IPS-20b (cell line): ENCODE measurements around the gene PDZRN4.

Source experiments
- H3K27ac ChIP-seq: one replicate; pipeline ENCODE4 v1.5.1; 2013; ENCODE audit warnings: low read length
- H3K27me3 ChIP-seq: 2 replicates; pipeline ENCODE4 v1.6.1; 2013; ENCODE audit warnings: mild to moderate bottlenecking, low read length, inconsistent platforms; ENCODE audit not compliant: insufficient read depth
- H3K36me3 ChIP-seq: 2 replicates; pipeline ENCODE4 v1.6.1; 2013; ENCODE audit warnings: low read depth, mild to moderate bottlenecking, inconsistent platforms, low read length, moderate library complexity; ENCODE audit not compliant: insufficient read depth
- H3K4me1 ChIP-seq: 2 replicates; pipeline ENCODE4 v1.6.1; 2013; ENCODE audit warnings: mild to moderate bottlenecking, control low read depth, inconsistent platforms, low read length, moderate library complexity; ENCODE audit not compliant: insufficient read depth
- H3K4me3 ChIP-seq: 2 replicates; pipeline ENCODE4 v1.5.1; 2013; ENCODE audit warnings: mild to moderate bottlenecking, low read length, inconsistent platforms
- H3K9ac ChIP-seq: 2 replicates; pipeline ENCODE4 v1.6.1; 2013; ENCODE audit warnings: low read depth, mild to moderate bottlenecking, inconsistent platforms, low read length, moderate library complexity
- H3K9me3 ChIP-seq: 2 replicates; pipeline ENCODE4 v1.6.1; 2013; ENCODE audit warnings: mild to moderate bottlenecking, low read depth, low read length, inconsistent platforms; ENCODE audit not compliant: insufficient read depth

Gene PDZRN4

DNA sequence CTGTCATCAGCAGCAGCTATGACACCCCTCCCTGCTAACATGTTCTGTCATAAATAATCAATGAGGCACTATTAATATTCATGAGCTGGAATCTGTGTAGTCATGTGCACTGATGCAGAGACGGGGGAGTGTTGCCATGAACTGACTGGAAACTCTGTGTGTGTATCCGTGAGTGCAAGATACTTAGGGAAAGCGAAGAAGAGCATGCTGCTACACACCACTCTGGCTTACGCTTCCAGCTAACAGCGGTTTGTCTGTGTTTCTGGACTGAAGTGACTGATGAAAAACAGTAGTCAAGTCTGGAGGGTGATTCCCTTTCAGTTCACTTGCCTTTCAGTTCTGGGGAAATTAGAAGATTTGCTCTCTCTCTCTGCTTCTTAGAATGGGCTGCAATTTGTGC is 249.4 kb downstream of the PDZRN4 start:
- peaks cover 14% of the 10 kb centered on the region; the same call in 1 of the 2 replicates for H3K4me1 ChIP-seq
- no peaks in the 10 kb centered on the region for H3K9me3 ChIP-seq
- no peak overlapping the region for H3K27ac ChIP-seq
- H3K9ac ChIP-seq = no peak overlapping the region
- H3K27me3 ChIP-seq = no peaks in the 10 kb centered on the region
- no peaks in the 10 kb centered on the region for H3K36me3 ChIP-seq
- H3K4me3 ChIP-seq = no peak overlapping the region

DNA sequence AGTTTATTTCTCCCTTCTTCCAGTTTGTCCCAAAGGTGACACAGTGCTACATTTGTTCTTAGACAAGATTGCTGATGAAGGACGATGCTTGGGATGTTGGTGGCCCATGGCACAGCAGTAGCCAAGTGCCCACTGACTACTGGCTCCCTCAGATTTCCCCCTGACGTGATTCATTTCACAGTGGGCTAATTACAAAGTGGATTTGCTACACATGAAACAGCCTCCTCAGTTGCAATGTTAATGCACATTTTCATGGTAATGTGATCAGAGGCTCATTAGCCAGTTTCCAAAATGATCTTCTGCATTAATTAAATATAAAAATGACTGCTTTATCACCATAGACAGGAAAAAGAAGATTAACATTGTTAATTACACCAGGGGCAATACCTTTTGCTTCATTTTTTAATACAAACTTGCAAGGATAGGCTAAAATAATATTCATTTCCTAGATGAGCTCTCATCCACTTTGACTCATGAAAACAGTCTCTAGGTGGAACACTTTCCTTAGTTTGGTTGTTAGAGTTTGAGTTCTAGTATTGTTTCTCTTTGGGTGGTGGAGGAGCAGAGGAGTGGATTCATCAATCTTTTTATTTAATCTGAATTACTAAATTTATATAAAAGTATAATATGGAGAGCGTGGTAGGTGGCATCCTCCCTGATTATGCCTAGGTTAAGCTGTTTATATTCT is 250.9 kb downstream of the PDZRN4 start:
- H3K4me3 ChIP-seq = 0 out of 2 replicates have a peak overlapping the region, but pooled peaks have one; percentile 5
- peaks cover 14% of the 10 kb centered on the region; the same call in 1 of the 2 replicates for H3K4me1 ChIP-seq
- no peak overlapping the region for H3K9ac ChIP-seq
- no peaks in the 10 kb centered on the region for H3K36me3 ChIP-seq
- H3K9me3 ChIP-seq = no peaks in the 10 kb centered on the region
- no peak overlapping the region for H3K27ac ChIP-seq
- no peaks in the 10 kb centered on the region for H3K27me3 ChIP-seq

DNA sequence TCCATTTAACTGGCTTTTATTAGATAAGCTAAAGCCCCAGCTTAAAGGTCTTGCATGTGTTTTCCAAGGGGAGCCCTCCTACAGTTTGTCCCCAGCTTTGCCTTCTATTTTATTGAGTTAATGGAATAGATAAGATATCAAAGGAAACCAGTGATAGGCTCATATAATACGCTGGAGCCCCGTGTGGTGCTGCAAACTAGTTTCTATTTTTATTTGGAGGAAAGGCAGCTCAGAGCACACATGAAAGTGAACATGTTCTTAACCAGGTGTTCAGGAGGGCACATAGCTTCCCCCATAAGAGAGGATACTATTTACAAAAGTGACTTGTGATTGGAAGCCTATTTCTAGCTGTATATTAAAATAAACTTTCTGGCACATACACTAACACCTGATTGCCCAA is 251.7 kb downstream of the PDZRN4 start:
- H3K27ac ChIP-seq = no peak overlapping the region
- H3K27me3 ChIP-seq = no peaks in the 10 kb centered on the region
- peaks cover 14% of the 10 kb centered on the region; the same call in 1 of the 2 replicates for H3K4me1 ChIP-seq
- H3K36me3 ChIP-seq = no peaks in the 10 kb centered on the region
- H3K9ac ChIP-seq = no peak overlapping the region
- no peaks in the 10 kb centered on the region for H3K9me3 ChIP-seq
- no peak overlapping the region for H3K4me3 ChIP-seq

DNA sequence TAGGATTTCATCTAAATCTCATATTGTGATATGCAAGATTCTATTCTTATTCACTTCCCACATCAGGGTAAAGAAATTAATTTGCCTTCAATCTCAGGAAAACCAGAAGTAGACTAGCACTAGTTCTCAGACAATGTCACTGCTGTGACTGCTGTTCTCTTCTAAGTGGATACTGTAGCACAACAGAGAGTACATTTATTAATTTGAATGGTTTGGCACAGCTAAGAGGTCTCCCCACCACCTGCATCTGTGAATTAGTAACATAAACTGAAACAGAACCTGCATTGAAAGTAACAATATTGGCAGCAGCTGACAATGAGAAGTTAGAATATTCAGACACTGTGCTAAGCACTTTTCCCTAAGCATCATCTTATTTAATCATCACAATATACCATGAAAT is 253.1 kb downstream of the PDZRN4 start:
- Histone ChIP-seq H3K9me3 (no peaks in the 10 kb centered on the region), H3K36me3 (no peaks in the 10 kb centered on the region), H3K27ac (no peak overlapping the region), H3K27me3 (no peaks in the 10 kb centered on the region), H3K4me1 (peaks cover 14% of the 10 kb centered on the region; the same call in 1 of the 2 replicates), H3K9ac (no peak overlapping the region), H3K4me3 (no peak overlapping the region)

DNA sequence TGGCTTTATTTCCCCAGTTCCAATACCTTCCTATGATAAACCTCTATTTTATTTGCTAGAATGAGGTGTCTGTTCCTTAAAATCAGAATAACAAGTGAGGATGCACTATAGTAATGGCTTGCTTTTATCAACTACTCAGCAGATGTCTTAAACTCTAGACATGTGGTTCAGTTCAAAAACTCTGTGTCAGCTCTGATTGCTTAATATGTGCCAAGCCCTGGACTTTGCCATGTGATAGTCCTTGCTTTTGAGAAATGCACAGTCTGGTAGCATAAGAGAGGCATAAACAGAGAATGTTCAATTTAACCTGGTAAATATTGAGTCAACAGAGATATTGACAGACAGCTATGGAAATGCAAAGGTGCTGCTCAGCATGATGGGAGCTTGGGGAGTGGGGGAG is 254.8 kb downstream of the PDZRN4 start:
- Histone ChIP-seq H3K9me3 (no peaks in the 10 kb centered on the region), H3K27ac (no peak overlapping the region), H3K4me1 (peaks cover 14% of the 10 kb centered on the region; the same call in 1 of the 2 replicates), H3K36me3 (no peaks in the 10 kb centered on the region), H3K9ac (no peak overlapping the region), H3K27me3 (no peaks in the 10 kb centered on the region), H3K4me3 (no peak overlapping the region)

DNA sequence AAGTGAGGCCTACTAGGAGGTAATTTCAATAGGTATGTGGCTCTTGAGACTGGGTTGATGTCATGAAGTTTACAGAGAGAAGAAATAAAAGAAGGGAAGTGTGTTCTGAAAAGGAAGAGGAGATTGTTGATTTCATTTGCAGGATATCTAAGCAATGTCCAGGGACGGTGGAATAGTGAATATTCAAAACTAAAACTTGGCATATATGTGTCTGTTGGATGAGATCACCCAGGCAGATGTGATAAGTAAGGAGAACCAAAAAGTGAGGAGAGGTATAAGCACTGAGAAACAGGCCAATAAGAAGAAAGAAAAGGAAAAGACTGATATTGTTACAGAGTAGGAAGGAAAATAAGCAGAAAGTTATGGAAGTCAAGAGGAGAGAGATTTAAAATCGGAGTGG is 255.6 kb downstream of the PDZRN4 start:
- Histone ChIP-seq H3K27ac (no peak overlapping the region), H3K9me3 (no peaks in the 10 kb centered on the region), H3K4me1 (peaks cover 12% of the 10 kb centered on the region; the same call in 1 of the 2 replicates), H3K36me3 (no peaks in the 10 kb centered on the region), H3K9ac (no peak overlapping the region), H3K27me3 (no peaks in the 10 kb centered on the region), H3K4me3 (no peak overlapping the region)

DNA sequence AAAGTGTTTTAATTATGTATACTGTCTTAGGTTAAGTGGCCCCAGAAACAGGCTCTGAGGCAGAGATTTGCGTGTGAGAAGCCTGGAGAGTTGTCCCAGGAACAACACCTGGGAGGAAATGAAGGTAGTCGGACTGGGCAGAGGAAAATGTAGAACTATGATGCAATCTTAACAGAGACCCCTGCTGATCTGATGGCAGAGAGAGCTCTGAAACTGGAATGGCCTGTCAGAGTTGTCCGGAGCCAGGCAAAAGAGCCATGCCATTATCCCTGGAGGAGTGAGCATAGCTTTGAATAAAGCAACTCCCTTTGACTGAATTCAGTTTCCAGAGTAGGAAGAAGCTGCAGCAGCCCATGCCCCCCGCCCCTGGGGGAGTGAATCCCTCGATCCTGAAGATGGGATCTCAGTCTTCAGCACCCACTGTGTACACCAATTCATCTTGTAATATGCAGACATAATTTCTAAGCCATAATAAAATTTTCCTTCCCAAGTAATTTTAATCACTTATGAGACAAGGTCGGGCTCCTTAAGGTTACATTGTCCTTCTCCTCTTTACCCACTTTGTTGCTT is 264.8 kb downstream of the PDZRN4 start:
- Histone ChIP-seq H3K27me3 (no peaks in the 10 kb centered on the region), H3K9me3 (no peaks in the 10 kb centered on the region), H3K27ac (no peak overlapping the region), H3K36me3 (no peaks in the 10 kb centered on the region), H3K4me3 (no peak overlapping the region), H3K9ac (no peak overlapping the region), H3K4me1 (no peaks in the 10 kb centered on the region)

DNA sequence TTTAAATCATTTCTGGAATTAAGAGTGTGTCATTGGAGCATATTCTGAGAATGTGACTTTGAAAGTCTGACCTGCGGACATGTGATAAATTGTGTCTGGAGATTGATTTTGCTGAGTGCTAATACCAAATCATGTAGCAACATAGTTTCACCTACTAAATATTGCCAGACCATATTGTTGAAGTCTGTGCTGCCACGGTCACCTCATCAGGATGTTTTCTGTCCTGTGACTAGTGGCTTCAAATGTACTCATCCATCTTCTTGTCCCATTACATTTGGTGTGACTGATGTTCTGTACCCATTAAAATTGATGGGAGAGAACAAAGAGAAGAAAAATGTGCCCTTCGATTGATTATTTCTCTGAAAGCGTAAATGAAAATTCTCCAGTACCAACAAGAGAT is 265.3 kb downstream of the PDZRN4 start:
- Histone ChIP-seq H3K36me3 (no peaks in the 10 kb centered on the region), H3K9ac (no peak overlapping the region), H3K9me3 (no peaks in the 10 kb centered on the region), H3K4me1 (no peaks in the 10 kb centered on the region), H3K27ac (no peak overlapping the region), H3K27me3 (no peaks in the 10 kb centered on the region), H3K4me3 (no peak overlapping the region)

DNA sequence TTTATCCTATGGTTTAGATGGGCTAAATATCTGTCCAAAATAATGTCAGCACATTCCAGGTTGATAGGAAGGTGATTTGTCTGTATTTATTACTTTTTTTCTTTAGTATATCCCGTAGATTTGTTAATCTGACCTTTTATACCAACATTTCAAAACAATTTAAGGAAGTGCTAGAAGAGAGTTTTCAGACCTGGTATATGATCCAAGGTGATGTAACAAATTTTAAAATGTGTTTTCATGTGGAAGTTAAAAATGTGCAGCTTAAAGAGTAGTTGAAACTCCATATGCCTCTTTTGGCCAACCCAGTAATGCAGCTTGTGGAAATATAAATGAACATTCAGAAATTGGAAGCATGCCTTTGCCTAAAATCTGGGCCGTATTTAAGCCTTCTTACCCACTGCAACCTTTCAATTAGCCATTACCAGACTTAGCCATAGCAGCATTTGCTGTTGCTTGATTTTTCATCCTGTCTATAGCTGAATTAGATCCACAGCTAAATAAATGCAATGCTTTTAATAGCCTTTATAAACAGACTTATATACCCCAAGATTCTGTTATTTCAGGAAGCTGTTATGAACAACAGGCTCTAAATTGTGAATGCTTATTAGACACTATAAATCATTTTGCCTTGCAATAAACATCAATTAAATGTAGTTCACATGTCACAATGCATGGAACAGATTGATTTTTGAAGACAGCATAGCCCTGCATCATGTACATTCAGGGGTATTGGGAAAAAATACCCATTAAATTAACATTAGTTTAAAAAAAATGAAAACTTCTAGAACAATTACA is 271.2 kb downstream of the PDZRN4 start:
- Histone ChIP-seq H3K27ac (no peak overlapping the region), H3K9ac (no peak overlapping the region), H3K4me3 (no peak overlapping the region), H3K9me3 (no peaks in the 10 kb centered on the region), H3K4me1 (no peaks in the 10 kb centered on the region; the same call in 1 of the 2 replicates), H3K27me3 (no peaks in the 10 kb centered on the region), H3K36me3 (no peaks in the 10 kb centered on the region)

DNA sequence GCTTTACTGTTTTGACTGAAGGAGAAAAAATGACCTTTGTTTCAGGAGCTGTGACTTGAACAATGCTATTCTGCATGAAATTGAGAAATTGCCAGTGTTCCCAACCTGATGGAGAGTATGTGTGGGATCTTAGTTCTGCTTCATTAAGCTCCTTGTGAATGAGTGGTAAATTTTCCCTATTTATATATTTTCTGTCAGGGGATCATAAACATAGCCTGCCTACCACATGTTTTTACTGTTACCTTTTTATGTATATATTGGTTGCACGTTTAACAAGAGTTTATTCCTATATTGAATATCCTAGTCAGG is 271.7 kb downstream of the PDZRN4 start:
- no peaks in the 10 kb centered on the region for H3K9me3 ChIP-seq
- no peak overlapping the region for H3K4me3 ChIP-seq
- H3K27ac ChIP-seq = no peak overlapping the region
- no peaks in the 10 kb centered on the region; the same call in 1 of the 2 replicates for H3K4me1 ChIP-seq
- H3K36me3 ChIP-seq = no peaks in the 10 kb centered on the region
- H3K9ac ChIP-seq = no peak overlapping the region
- H3K27me3 ChIP-seq = no peaks in the 10 kb centered on the region

DNA sequence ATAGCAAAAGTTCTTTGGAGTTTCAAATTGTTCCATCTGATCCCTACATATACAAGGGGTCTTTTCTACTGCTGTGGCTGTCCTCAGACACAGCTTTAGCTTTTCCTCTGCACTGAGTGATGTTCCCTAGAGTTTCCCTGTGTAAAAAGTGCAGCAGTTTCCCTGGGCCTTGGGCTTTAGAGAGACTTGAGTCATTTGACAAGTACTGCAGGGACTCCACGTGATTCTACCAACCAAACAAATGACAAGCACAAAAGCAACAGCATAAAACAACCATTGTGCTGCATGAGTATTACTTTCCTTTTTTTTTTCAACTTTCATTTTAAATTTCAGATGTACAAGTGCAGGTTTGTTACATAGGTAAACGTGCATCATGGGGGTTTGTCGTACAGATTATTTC is 272.8 kb downstream of the PDZRN4 start:
- Histone ChIP-seq H3K27me3 (no peaks in the 10 kb centered on the region), H3K9me3 (no peaks in the 10 kb centered on the region), H3K27ac (no peak overlapping the region), H3K9ac (no peak overlapping the region), H3K36me3 (no peaks in the 10 kb centered on the region), H3K4me3 (no peak overlapping the region), H3K4me1 (peaks cover 5% of the 10 kb centered on the region)

DNA sequence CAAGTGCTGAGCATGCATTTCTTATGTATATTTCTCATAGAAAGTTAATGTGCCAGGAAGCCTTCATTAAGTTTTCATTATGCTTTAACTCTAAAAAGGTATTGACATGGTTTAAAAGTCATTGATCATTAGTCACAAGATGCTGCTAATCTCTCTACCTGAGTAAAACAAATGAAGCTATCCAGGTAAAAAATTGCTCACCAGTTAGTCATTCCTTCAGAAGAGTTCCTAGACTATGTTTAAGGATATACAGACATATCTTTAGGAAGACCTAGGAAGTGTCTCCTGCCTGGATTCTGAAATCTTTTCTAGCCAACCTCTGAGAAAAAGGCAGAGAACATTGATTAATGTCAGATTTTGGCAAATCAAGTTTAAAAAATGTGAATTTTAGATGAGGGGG is 274.2 kb downstream of the PDZRN4 start:
- Histone ChIP-seq H3K27ac (no peak overlapping the region), H3K36me3 (no peaks in the 10 kb centered on the region), H3K9me3 (no peaks in the 10 kb centered on the region), H3K27me3 (no peaks in the 10 kb centered on the region), H3K4me1 (peaks cover 19% of the 10 kb centered on the region), H3K9ac (no peak overlapping the region), H3K4me3 (no peak overlapping the region)
